GM12878 (cell line): Measurements from ENCODE around the gene ZNF791. TPM values are rescaled to one million over a fixed set of nuclear protein-coding genes. Genes with fewer than 3 reads are reported as not detected.

Source experiments
- ATF7 ChIP-seq: fragments of 450-650 bp; IDR thresholded peaks from 2 replicates; pipeline ENCODE4 v1.6.1; 2016; ENCODE audit warnings: low read depth, mild to moderate bottlenecking
- BMI1 ChIP-seq: fragments of 450-650 bp; IDR thresholded peaks from 2 replicates; pipeline ENCODE4 v1.6.1; 2016; ENCODE audit warnings: mild to moderate bottlenecking, moderate library complexity, borderline replicate concordance
- CHD2 ChIP-seq: IDR thresholded peaks from 2 replicates; pipeline ENCODE4 v1.6.1; 2011; ENCODE audit warnings: low read depth, low read length, improper control_type of control experiment, borderline replicate concordance
- CREB1 ChIP-seq: IDR thresholded peaks from 2 replicates; pipeline ENCODE4 v1.6.1; 2012; ENCODE audit warnings: low read depth, mild to moderate bottlenecking, inconsistent platforms
- EED ChIP-seq: sonication (generic); IDR thresholded peaks from 2 replicates; pipeline ENCODE4 v1.6.1; 2016; ENCODE audit warnings: antibody characterized with exemption, low read depth
- EGR1 ChIP-seq, 2 experiments: IDR thresholded peaks; 1 replicate in 1 of 2; 2 replicates in 1 of 2; pipeline ENCODE4 v1.6.1; 2011 to 2012; ENCODE audit warnings: low read depth in 2 of 2, low read length in 2 of 2, borderline replicate concordance in 1 of 2, mild to moderate bottlenecking in 1 of 2, moderate library complexity in 1 of 2
- KAT2A ChIP-seq: conservative IDR thresholded peaks from 2 replicates; pipeline ENCODE4 v1.6.1; 2011; ENCODE audit warnings: low read depth, low read length; ENCODE audit not compliant: control insufficient read depth
- MYC ChIP-seq: IDR thresholded peaks from 2 replicates; pipeline ENCODE4 v1.6.1; 2011; ENCODE audit warnings: mild to moderate bottlenecking, low read length, moderate library complexity, inconsistent platforms; ENCODE audit not compliant: insufficient read depth, insufficient replicate concordance, insufficient read length, severe bottlenecking
- NBN ChIP-seq: fragments of 450-650 bp; IDR thresholded peaks from 2 replicates; pipeline ENCODE4 v1.6.1; 2016
- NFXL1 ChIP-seq: fragments of 450-650 bp; IDR thresholded peaks from 2 replicates; pipeline ENCODE4 v1.6.1; 2017; ENCODE audit warnings: antibody characterized with exemption, mild to moderate bottlenecking, borderline replicate concordance
- NRF1 ChIP-seq: conservative IDR thresholded peaks from 2 replicates; pipeline ENCODE4 v1.6.1; 2011; ENCODE audit warnings: mild to moderate bottlenecking, low read depth, low read length, improper control_type of control experiment
- POU2F2 ChIP-seq: IDR thresholded peaks from 3 replicates; pipeline ENCODE4 v1.6.1; 2011; ENCODE audit warnings: low read depth, mild to moderate bottlenecking, low read length, borderline replicate concordance
- RAD21 ChIP-seq: IDR thresholded peaks from 2 replicates; pipeline ENCODE4 v1.6.1; 2011; ENCODE audit warnings: mild to moderate bottlenecking, low read depth, low read length, moderate library complexity; ENCODE audit not compliant: insufficient read depth
- RUNX3 ChIP-seq: IDR thresholded peaks from 2 replicates; pipeline ENCODE4 v1.6.1; 2012; ENCODE audit warnings: low read length, inconsistent platforms
- SPI1 ChIP-seq: IDR thresholded peaks from 2 replicates; pipeline ENCODE4 v1.6.1; 2011; ENCODE audit warnings: low read depth, mild to moderate bottlenecking, low read length, moderate library complexity, borderline replicate concordance; ENCODE audit not compliant: insufficient read depth
- ZBED1 ChIP-seq: IDR thresholded peaks from 2 replicates; pipeline ENCODE4 v1.6.1; 2016; ENCODE audit warnings: borderline replicate concordance
- ZNF592 ChIP-seq: fragments of 450-650 bp; IDR thresholded peaks from 2 replicates; pipeline ENCODE4 v1.6.1; 2017; ENCODE audit warnings: mild to moderate bottlenecking, moderate library complexity
- ZZZ3 ChIP-seq: IDR thresholded peaks from 2 replicates; pipeline ENCODE4 v1.6.1; 2011; ENCODE audit warnings: low read depth; ENCODE audit not compliant: control insufficient read depth, insufficient read length
- polyA plus RNA-seq, 11 experiments: library from polyadenylated mRNA; depleted of rRNA in 4 of 11; unstranded in 6 of 11; stranded (reverse) in 5 of 11; fragments of >200 nt; fragmentation: Nextera tagmentation in 4 of 11; fragmentation: Illumina TruSeq in 1 of 11; extraction: Ambion mirVana in 4 of 11; extraction: Trizol in 1 of 11; gene quantifications; 1 replicate in 1 of 11; 2 replicates in 10 of 11; pipeline versions ENCODE4 v1.2.1 to v1.2.3, GENCODE V29; 2011 to 2016; ENCODE audit warnings: inconsistent platforms in 2 of 11, missing spikeins in 2 of 11, low read depth in 1 of 11
- total RNA-seq, 4 experiments: library from RNA; depleted of rRNA in 3 of 4; stranded (reverse); fragments of >200 nt in 3 of 4; fragmentation: Illumina TruSeq in 1 of 4; extraction: Trizol in 1 of 4; gene quantifications; 2 replicates each; pipeline versions ENCODE4 v1.2.1 to v1.2.3, GENCODE V29; 2013 to 2021
- TF ChIP-seq, protein P1 (sequence below): IDR thresholded peaks from 2 replicates; pipeline ENCODE4 v1.6.1; 2012; ENCODE audit warnings: improper control_type of control experiment, low read depth, low read length; ENCODE audit not compliant: insufficient replicate concordance
- TF ChIP-seq, protein P2 (sequence below): IDR thresholded peaks from 2 replicates; pipeline ENCODE4 v1.6.1; 2012; ENCODE audit warnings: low read depth, low read length, improper control_type of control experiment

The ZNF791 gene
- total and polyA plus RNA-seq, 10 of the 15 experiments (the other 5 are each of a cell fraction or from before 2014, with no cell fraction given): 7.5 to 24.0 (median 11.8) TPM

DNA sequence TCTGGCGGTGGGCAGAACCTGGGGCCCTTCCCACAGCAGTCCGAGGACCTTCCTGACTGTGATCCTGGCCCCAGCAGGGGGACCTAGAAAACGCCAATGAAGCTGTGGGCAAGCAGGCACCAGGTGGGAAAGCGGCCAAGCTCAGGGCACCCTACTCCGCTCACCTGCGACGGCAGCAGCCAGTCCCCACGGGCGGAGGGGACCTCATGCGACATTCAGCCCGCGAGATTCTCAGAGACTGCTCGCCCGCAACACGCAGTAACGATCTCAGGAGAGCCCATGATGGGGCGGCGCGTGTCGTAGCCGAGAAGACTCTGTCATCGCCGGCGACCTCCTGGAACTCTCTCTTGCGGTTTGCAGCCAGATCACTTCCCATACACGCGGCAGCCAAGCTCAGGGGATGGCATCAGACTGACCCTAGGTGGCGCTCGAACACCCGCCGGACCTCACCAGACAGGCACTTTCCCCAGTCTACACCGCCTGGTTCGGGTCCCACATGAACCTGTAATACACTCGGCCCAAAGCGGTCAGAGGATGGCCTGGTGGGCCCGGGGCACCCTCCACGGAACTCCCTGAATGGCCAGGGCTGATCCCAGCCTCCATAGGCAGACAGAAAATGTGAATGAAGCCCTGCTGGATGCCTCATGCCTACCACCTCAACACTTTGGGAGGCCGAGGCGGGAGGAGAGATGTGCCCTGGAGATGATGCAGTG is 29.3 kb downstream of the ZNF791 start (continued):
- TF ChIP-seq, protein P1, sequence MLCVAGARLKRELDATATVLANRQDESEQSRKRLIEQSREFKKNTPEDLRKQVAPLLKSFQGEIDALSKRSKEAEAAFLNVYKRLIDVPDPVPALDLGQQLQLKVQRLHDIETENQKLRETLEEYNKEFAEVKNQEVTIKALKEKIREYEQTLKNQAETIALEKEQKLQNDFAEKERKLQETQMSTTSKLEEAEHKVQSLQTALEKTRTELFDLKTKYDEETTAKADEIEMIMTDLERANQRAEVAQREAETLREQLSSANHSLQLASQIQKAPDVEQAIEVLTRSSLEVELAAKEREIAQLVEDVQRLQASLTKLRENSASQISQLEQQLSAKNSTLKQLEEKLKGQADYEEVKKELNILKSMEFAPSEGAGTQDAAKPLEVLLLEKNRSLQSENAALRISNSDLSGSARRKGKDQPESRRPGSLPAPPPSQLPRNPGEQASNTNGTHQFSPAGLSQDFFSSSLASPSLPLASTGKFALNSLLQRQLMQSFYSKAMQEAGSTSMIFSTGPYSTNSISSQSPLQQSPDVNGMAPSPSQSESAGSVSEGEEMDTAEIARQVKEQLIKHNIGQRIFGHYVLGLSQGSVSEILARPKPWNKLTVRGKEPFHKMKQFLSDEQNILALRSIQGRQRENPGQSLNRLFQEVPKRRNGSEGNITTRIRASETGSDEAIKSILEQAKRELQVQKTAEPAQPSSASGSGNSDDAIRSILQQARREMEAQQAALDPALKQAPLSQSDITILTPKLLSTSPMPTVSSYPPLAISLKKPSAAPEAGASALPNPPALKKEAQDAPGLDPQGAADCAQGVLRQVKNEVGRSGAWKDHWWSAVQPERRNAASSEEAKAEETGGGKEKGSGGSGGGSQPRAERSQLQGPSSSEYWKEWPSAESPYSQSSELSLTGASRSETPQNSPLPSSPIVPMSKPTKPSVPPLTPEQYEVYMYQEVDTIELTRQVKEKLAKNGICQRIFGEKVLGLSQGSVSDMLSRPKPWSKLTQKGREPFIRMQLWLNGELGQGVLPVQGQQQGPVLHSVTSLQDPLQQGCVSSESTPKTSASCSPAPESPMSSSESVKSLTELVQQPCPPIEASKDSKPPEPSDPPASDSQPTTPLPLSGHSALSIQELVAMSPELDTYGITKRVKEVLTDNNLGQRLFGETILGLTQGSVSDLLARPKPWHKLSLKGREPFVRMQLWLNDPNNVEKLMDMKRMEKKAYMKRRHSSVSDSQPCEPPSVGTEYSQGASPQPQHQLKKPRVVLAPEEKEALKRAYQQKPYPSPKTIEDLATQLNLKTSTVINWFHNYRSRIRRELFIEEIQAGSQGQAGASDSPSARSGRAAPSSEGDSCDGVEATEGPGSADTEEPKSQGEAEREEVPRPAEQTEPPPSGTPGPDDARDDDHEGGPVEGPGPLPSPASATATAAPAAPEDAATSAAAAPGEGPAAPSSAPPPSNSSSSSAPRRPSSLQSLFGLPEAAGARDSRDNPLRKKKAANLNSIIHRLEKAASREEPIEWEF: no peak
- TF ChIP-seq ZZZ3 (no peak), MYC (peak; percentile 35), ZNF592 (no peak), NRF1 (no peak), RUNX3 (peak; percentile 94), CHD2 (no peak), SPI1 (peak; percentile 60; the same call in 1 of the 2 replicates), ATF7 (no peak; the same call in 1 of the 2 replicates), NFXL1 (no peak), NBN (0 out of 2 replicates have a peak, but pooled peaks have one; percentile 63), POU2F2 (no peak), EED (peak; percentile 51; the same call in 1 of the 2 replicates), RAD21 (peak; percentile 51; the same call in 1 of the 2 replicates), KAT2A (no peak), CREB1 (peak; percentile 65), BMI1 (no peak), ZBED1 (no peak), EGR1 (IDR thresholded peaks at IDR 0.05; ENCODE audit: borderline replicate concordance in 1 of 2, low read depth in 2 of 2, low read length in 2 of 2) (no peak)
- TF ChIP-seq, protein P2, sequence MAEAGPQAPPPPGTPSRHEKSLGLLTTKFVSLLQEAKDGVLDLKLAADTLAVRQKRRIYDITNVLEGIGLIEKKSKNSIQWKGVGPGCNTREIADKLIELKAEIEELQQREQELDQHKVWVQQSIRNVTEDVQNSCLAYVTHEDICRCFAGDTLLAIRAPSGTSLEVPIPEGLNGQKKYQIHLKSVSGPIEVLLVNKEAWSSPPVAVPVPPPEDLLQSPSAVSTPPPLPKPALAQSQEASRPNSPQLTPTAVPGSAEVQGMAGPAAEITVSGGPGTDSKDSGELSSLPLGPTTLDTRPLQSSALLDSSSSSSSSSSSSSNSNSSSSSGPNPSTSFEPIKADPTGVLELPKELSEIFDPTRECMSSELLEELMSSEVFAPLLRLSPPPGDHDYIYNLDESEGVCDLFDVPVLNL: no peak
